ENCODE results near the gene ZNF593. TPM values are rescaled to one million over a fixed set of nuclear protein-coding genes. Genes with fewer than 3 reads are reported as not detected.

ZNF593 gene
- total RNA-seq, 4 donors from 2014 or later: 18.7 to 27.2 (median 26.9) TPM; not detected in 1

GRCh38 chr1:26181586-26182382 lies 12.1 kb downstream of the ZNF593 start:
- H3K4me1 ChIP-seq: peaks cover 0 to 12% (median 1%) of the 10 kb centered on the region in 4 donors
- H3K4me3 ChIP-seq: no peak overlapping the region
- no peak for TF ChIP-seq POLR2AphosphoS5 (IDR thresholded peaks at IDR 0.05)
- TF ChIP-seq CTCF (IDR thresholded peaks at IDR 0.05): no peak
- no peak for TF ChIP-seq POLR2A (IDR thresholded peaks at IDR 0.05)
- no peak for TF ChIP-seq EP300 (IDR thresholded peaks at IDR 0.05; ENCODE audit: low read depth)
- H3K9me3 ChIP-seq: no peaks in the 10 kb centered on the region
- WGBS, 2 donors (ENCODE audit: low coverage in 1 of 2): 53 to 83% methylated on average over 3 to 9 of the region's 9 CpGs
- intact Hi-C loops (cut with DNase I; ENCODE audit: low total_unique reads): no loop called here
- H3K27ac ChIP-seq: no peak overlapping the region
- H3K27me3 ChIP-seq: no peaks in the 10 kb centered on the region
- no peak for DNase-seq
- in situ Hi-C loops (cut with MboI; ENCODE audit: low pct_ligation_motif_present in 1 of 4, low pct_unique_long_range_greater_than_20kb in 1 of 4, low sequenced_read_pairs in 3 of 4): no loop called here
- H3K36me3 ChIP-seq: peaks cover 0 to 4% (median 0%) of the 10 kb centered on the region in 4 donors

- H3K9me3 ChIP-seq: no peaks in the 10 kb centered on the region
- DNase-seq: no peak
- peaks cover 0 to 4% (median 0%) of the 10 kb centered on the region in 4 donors for H3K36me3 ChIP-seq
- in situ Hi-C loops (cut with MboI; ENCODE audit: low pct_ligation_motif_present in 1 of 4, low pct_unique_long_range_greater_than_20kb in 1 of 4, low sequenced_read_pairs in 3 of 4): no loop called here
- H3K27me3 ChIP-seq: no peaks in the 10 kb centered on the region
- H3K4me3 ChIP-seq: no peak overlapping the region
- TF ChIP-seq EP300 (IDR thresholded peaks at IDR 0.05; ENCODE audit: low read depth): no peak
- no peak overlapping the region for H3K27ac ChIP-seq
- intact Hi-C loops (cut with DNase I; ENCODE audit: low total_unique reads): no loop called here
- WGBS, 2 donors (ENCODE audit: low coverage in 1 of 2): 80% methylated on average over 7 of the region's 7 CpGs; no CpG with 5 or more reads in 1 of the 2 donors
- peaks cover 0 to 8% (median 1%) of the 10 kb centered on the region in 4 donors for H3K4me1 ChIP-seq
Observed at GRCh38 chr1:26182383-26182696, 12.6 kb downstream of the ZNF593 start.

- in situ Hi-C loops (cut with MboI; ENCODE audit: low pct_ligation_motif_present in 1 of 4, low pct_unique_long_range_greater_than_20kb in 1 of 4, low sequenced_read_pairs in 3 of 4): no loop called here
- DNase-seq: no peak
- H3K36me3 ChIP-seq: peaks cover 0 to 4% (median 0%) of the 10 kb centered on the region in 4 donors
Observed at GRCh38 chr1:26184086-26184485, 14.4 kb downstream of the ZNF593 start.

GRCh38 chr1:26184883-26185282 lies 15.2 kb downstream of the ZNF593 start:
- no peak for DNase-seq
- intact Hi-C loops (cut with DNase I; ENCODE audit: low total_unique reads) (no loop called here), in situ Hi-C loops (cut with MboI; ENCODE audit: low pct_ligation_motif_present in 1 of 4, low pct_unique_long_range_greater_than_20kb in 1 of 4, low sequenced_read_pairs in 3 of 4) (no loop called here)
- H3K27ac ChIP-seq: no peak overlapping the region
- H3K27me3 ChIP-seq: no peaks in the 10 kb centered on the region
- H3K4me1 ChIP-seq: no peaks in the 10 kb centered on the region
- TF ChIP-seq CTCF (IDR thresholded peaks at IDR 0.05): no peak
- TF ChIP-seq EP300 (IDR thresholded peaks at IDR 0.05; ENCODE audit: low read depth): no peak
- TF ChIP-seq POLR2A (IDR thresholded peaks at IDR 0.05): no peak
- no peak for TF ChIP-seq POLR2AphosphoS5 (IDR thresholded peaks at IDR 0.05)
- peaks cover 0 to 4% (median 0%) of the 10 kb centered on the region in 4 donors for H3K36me3 ChIP-seq
- no peaks in the 10 kb centered on the region for H3K9me3 ChIP-seq
- H3K4me3 ChIP-seq: no peak overlapping the region
- WGBS, 2 donors (ENCODE audit: low coverage in 1 of 2): 96 to 100% methylated on average over 1 to 21 of the region's 21 CpGs

More at GRCh38 chr1:26184086-26184485, 14.4 kb downstream of the ZNF593 start:
- intact Hi-C loops (cut with DNase I; ENCODE audit: low total_unique reads): no loop called here
- Histone ChIP-seq H3K27me3 (no peaks in the 10 kb centered on the region), H3K9me3 (no peaks in the 10 kb centered on the region), H3K4me3 (no peak overlapping the region), H3K4me1 (no peaks in the 10 kb centered on the region), H3K27ac (no peak overlapping the region)
- no peak for TF ChIP-seq POLR2A (IDR thresholded peaks at IDR 0.05)
- TF ChIP-seq CTCF (IDR thresholded peaks at IDR 0.05): no peak
- TF ChIP-seq EP300 (IDR thresholded peaks at IDR 0.05; ENCODE audit: low read depth): no peak
- TF ChIP-seq POLR2AphosphoS5 (IDR thresholded peaks at IDR 0.05): no peak
- WGBS, 2 donors (ENCODE audit: low coverage in 1 of 2): 84 to 91% methylated on average over 4 to 7 of the region's 7 CpGs

Measured in transverse colon (tissue), 4 donors.